ENCODE results near the gene TESK2. TPM values are rescaled to one million over a fixed set of nuclear protein-coding genes. Genes with fewer than 3 reads are reported as not detected.
A peak's percentile ranks its signal among the peaks of the same experiment; 100 is the strongest.
"Not testable (repeated sequence)": the region's sequence is repeated elsewhere in the genome, so short reads cannot be mapped to it uniquely, and the experiment has no call there.

TESK2 gene
- total RNA-seq, 2 donors from 2014 or later, result 4.9 to 6.5 TPM

DNA sequence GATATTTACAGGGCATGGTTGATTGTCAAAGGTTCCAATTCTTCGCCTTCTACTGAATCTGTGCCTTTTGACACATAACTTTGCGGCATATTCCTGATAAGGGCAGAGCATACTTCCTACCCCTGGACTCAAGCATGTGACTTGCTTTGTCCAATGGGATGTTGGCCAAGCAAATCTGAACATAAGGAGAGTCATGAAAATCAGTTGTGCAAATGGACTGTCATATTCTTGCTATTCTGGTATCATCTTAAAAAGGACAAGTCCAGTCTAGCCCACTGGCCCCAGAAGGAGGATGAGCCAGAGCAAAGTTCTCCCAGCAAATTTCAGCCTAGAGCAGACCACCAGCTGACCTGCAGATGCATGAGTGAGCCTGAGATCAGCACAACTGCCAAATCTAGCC lies 109.7 kb downstream of the TESK2 start:
- no peak for ATAC-seq
- DNase-seq, result no peak
- Mint-ChIP-seq H3K27me3 (no peaks in the 10 kb centered on the region), H3K36me3 (ENCODE audit: low read depth) (peaks cover 6% of the 10 kb centered on the region), H3K4me3 (no peak overlapping the region), H3K4me1 (peaks cover 4% of the 10 kb centered on the region), H3K27ac (no peak overlapping the region)
- H3K9me3 ChIP-seq (ENCODE audit: control insufficient read depth, low read length, poor library complexity, severe bottlenecking), result no peaks in the 10 kb centered on the region

DNA sequence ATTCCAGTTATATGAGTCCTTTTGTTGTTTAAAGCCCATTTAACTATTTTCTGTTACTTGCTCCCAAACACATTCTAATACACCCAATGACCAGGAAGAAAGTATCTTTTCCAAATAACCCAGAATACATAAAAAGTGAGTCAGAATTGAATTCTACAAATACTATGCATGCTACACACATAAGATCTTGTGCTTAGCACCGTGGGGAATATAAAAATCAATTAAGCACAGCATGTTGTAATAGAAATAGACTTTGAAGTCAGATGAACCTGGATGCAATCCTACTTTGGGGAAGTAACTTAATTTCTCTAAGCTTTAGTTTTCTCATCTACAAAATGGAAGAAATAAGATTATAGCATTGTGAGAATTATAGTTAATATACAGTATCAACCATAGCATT lies 110.2 kb downstream of the TESK2 start:
- Mint-ChIP-seq H3K4me1 (peaks cover 4% of the 10 kb centered on the region), H3K27me3 (no peaks in the 10 kb centered on the region), H3K27ac (no peak overlapping the region), H3K36me3 (ENCODE audit: low read depth) (peaks cover 6% of the 10 kb centered on the region), H3K4me3 (no peak overlapping the region)
- ATAC-seq (no peak), DNase-seq (no peak)
- no peaks in the 10 kb centered on the region for H3K9me3 ChIP-seq (ENCODE audit: control insufficient read depth, low read length, poor library complexity, severe bottlenecking)

DNA sequence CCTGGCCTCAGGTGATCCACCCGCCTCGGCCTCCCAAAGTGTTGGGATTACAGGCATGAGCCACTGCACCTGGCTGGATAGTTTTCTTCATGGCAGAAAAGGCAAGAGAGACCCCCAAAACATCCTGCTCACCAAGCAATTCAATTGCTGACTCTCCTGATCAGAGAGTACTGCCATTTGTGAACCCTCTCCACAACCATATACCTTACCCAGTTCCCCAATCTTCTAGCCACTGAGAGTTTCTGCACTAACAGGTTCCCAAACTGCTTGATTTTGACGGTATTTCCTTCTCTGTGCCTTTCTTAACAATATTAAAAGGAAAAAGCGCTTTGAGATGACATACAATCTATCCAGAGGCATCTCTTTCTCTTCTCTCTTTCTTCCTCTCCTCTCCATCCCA lies 110.8 kb downstream of the TESK2 start:
- no peaks in the 10 kb centered on the region for H3K9me3 ChIP-seq (ENCODE audit: control insufficient read depth, low read length, poor library complexity, severe bottlenecking)
- Mint-ChIP-seq H3K27me3 (no peaks in the 10 kb centered on the region), H3K27ac (no peak overlapping the region), H3K4me1 (peaks cover 7% of the 10 kb centered on the region), H3K4me3 (no peak overlapping the region), H3K36me3 (ENCODE audit: low read depth) (peaks cover 6% of the 10 kb centered on the region)
- ATAC-seq (no peak), DNase-seq (no peak)

DNA sequence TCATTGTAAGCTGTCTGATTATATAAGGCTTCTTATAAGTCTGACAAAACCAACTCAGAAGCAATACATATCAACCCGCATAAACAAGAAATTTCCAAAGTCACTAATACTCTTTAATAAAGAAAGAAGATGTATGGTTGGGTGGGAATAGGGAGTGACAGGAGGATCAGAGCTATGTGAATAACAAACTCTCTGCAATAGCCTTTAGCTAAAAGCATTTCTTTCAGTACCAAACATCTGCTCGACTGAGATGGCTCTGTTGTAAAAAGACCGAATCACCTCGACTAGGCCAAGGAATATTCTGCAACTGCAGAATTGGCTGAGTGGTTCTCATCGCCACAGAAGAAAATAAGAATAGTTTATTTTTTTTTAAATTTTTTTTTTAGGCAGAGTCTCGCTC lies 111.4 kb downstream of the TESK2 start:
- H3K27ac Mint-ChIP-seq, result no peak overlapping the region
- H3K27me3 Mint-ChIP-seq, result no peaks in the 10 kb centered on the region
- no peaks in the 10 kb centered on the region for H3K9me3 ChIP-seq (ENCODE audit: control insufficient read depth, low read length, poor library complexity, severe bottlenecking)
- H3K4me3 Mint-ChIP-seq, result no peak overlapping the region
- ATAC-seq, result no peak
- H3K4me1 Mint-ChIP-seq, result peaks cover 12% of the 10 kb centered on the region
- peaks cover 6% of the 10 kb centered on the region for H3K36me3 Mint-ChIP-seq (ENCODE audit: low read depth)
- no peak for DNase-seq

DNA sequence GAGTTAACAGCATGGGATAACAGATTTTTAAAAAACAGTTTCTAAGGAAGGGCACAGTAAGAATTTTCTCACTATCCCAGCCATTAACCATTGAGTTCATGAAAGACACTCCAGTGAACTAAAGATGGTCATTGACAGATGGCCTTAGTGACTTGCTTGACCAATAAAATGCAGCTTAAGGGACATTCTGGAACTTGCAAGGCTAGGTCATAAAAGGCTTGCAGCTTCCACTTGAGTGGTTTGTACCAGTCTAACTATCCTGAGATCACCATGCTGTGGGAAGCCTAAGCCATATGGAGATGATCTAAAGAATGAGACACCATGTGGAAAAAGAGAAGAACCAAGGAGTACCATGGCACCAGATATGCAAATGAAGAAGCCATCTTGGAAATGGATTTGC lies 112.8 kb downstream of the TESK2 start:
- peaks cover 14% of the 10 kb centered on the region for H3K4me1 Mint-ChIP-seq
- no peaks in the 10 kb centered on the region for H3K9me3 ChIP-seq (ENCODE audit: control insufficient read depth, low read length, poor library complexity, severe bottlenecking)
- H3K27me3 Mint-ChIP-seq, result no peaks in the 10 kb centered on the region
- no peak overlapping the region for H3K4me3 Mint-ChIP-seq
- ATAC-seq (no peak), DNase-seq (no peak)
- no peak overlapping the region for H3K27ac Mint-ChIP-seq
- peaks cover 6% of the 10 kb centered on the region for H3K36me3 Mint-ChIP-seq (ENCODE audit: low read depth)

DNA sequence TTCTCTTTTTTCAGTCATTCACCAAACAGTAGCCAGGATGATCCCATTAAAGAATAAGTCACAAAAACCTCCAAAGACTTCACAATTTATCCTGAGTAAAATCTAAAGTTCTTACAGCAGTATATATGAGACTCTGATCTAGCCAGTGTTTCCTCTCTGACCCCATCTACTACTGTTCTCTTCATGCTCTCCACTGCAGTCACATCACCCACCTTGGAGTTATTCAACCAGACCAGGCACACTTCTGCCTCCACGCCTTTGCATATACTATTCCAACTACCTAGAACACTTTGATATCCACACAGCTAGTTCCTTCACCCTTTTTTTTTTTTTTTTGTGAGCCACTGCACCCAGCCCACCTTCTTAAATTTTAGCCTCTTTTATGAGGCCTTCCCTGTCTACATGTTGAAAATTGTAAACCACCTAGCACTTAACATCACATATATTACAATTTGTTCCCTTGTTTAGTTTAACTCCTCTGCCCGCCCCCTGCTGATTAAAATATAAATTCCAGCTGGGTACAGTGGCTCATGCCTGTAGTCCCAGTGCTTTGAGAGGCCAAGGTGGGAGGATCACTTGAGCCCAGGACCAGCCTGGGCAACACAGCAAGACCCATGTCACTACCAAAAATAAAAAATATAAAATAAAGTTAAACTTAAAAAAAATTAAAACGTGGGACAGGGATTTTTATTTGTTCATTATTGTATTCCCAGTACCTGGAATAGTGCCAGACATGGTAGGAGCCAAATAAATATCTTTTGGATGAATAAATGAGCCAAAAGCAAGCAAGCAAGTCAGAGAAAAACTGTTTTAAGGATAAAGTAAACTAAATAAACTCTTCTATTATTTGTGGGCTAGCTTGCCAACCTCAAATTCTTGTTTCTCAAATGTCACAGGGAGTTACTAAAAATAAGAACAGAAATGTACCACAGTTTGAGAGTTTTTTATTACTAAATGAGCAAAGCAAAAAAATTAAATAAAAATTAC lies 115.6 kb downstream of the TESK2 start:
- DNase-seq (no peak), ATAC-seq (no peak)
- H3K4me3 Mint-ChIP-seq, result no peak overlapping the region
- H3K36me3 Mint-ChIP-seq (ENCODE audit: low read depth), result peaks cover 6% of the 10 kb centered on the region
- H3K27ac Mint-ChIP-seq, result peak overlapping the region; percentile 89
- no peaks in the 10 kb centered on the region for H3K9me3 ChIP-seq (ENCODE audit: control insufficient read depth, low read length, poor library complexity, severe bottlenecking)
- no peaks in the 10 kb centered on the region for H3K27me3 Mint-ChIP-seq
- H3K4me1 Mint-ChIP-seq, result peaks cover 17% of the 10 kb centered on the region

DNA sequence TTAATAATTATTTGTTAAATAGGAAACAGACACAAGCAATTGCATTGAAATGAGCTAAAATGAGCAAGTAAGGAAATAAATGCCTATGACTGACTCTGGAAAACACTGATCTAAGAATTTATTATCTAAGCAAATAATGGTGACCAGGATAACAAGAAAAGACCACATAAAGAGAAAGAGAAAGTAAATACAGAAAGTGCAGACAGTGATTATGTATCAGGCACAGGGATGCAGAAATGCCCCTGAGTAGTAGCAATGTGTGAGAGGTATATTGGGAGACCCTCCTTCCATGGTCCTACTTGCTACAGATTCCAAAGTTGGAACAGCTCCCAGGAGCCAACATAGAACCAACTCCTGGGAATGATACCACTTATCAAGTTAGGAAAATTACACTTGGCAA lies 117.4 kb downstream of the TESK2 start:
- H3K4me1 Mint-ChIP-seq, result peaks cover 17% of the 10 kb centered on the region
- ATAC-seq (no peak), DNase-seq (no peak)
- H3K4me3 Mint-ChIP-seq, result no peak overlapping the region
- H3K36me3 Mint-ChIP-seq (ENCODE audit: low read depth), result peaks cover 6% of the 10 kb centered on the region
- no peaks in the 10 kb centered on the region for H3K27me3 Mint-ChIP-seq
- no peaks in the 10 kb centered on the region for H3K9me3 ChIP-seq (ENCODE audit: control insufficient read depth, low read length, poor library complexity, severe bottlenecking)
- no peak overlapping the region for H3K27ac Mint-ChIP-seq

DNA sequence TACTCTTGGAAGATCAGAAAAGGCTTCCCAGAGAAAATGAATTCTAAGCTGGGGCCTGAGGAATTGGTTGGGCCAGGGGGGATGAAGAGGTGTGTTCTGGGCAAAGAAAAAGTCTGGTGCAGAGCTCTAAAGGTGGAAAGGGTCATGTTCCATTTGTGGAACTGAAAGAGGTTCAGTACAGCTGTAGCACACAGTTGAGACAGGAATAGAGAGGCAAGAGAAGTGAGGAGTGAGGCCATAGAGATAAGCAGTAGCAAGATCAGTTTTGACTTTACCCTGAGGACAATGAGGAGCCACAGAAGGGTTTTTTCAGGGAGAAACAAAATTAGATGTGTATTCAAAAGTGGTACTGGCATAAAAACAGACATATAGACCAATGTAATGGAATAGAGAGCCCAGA lies 120.4 kb downstream of the TESK2 start:
- H3K4me1 Mint-ChIP-seq, result peaks cover 13% of the 10 kb centered on the region
- ATAC-seq (no peak), DNase-seq (no peak)
- peaks cover 2% of the 10 kb centered on the region for H3K36me3 Mint-ChIP-seq (ENCODE audit: low read depth)
- no peaks in the 10 kb centered on the region for H3K27me3 Mint-ChIP-seq
- H3K9me3 ChIP-seq (ENCODE audit: control insufficient read depth, low read length, poor library complexity, severe bottlenecking), result no peaks in the 10 kb centered on the region
- no peak overlapping the region for H3K27ac Mint-ChIP-seq
- no peak overlapping the region for H3K4me3 Mint-ChIP-seq

DNA sequence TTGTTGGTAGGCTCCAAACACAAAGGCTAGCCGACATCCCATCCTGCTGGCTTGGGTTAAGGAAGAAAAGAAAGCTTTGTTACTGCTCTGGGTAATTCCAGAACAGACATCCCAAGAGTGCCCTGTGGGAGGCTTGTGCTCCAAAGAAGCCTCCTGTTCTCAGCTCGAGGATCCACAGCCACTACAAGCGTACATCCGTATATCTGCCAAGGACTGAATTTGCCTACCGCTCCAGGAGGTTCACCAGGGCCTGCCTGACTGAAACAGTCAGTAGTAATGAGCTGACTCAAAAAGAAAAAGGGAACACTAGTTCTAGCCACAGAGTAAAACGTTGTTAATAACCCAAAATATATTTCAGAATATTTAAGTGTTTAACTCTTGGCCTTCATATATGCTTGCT lies 125.9 kb downstream of the TESK2 start:
- peaks cover 4% of the 10 kb centered on the region for H3K4me1 Mint-ChIP-seq
- no peaks in the 10 kb centered on the region for H3K27me3 Mint-ChIP-seq
- H3K4me3 Mint-ChIP-seq, result no peak overlapping the region
- DNase-seq, result no peak
- ATAC-seq, result no peak
- no peaks in the 10 kb centered on the region for H3K36me3 Mint-ChIP-seq (ENCODE audit: low read depth)
- H3K27ac Mint-ChIP-seq, result no peak overlapping the region
- H3K9me3 ChIP-seq (ENCODE audit: control insufficient read depth, low read length, poor library complexity, severe bottlenecking), result no peaks in the 10 kb centered on the region

DNA sequence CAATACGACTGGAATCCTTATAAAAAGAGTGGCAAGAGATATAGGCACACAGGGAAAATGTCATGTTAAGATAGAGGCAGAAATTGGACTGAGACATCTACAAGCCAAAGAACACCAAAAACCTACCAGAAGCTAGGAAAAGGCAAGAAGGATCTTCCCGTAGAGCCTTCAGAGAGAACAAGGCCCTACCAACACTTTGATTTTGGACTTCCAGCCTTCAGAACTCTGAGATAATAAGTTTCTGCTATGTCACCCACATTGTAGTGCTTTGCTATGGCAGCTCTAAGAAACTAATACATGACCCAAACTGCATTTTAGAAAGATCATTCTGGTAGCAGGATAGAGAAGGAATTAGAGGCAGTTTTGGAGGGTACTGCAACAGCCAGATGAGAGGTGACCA lies 126.7 kb downstream of the TESK2 start:
- H3K9me3 ChIP-seq (ENCODE audit: control insufficient read depth, low read length, poor library complexity, severe bottlenecking), result no peaks in the 10 kb centered on the region
- Mint-ChIP-seq H3K4me1 (peaks cover 7% of the 10 kb centered on the region), H3K36me3 (ENCODE audit: low read depth) (no peaks in the 10 kb centered on the region), H3K4me3 (no peak overlapping the region), H3K27me3 (no peaks in the 10 kb centered on the region), H3K27ac (no peak overlapping the region)
- no peak for ATAC-seq
- no peak for DNase-seq

DNA sequence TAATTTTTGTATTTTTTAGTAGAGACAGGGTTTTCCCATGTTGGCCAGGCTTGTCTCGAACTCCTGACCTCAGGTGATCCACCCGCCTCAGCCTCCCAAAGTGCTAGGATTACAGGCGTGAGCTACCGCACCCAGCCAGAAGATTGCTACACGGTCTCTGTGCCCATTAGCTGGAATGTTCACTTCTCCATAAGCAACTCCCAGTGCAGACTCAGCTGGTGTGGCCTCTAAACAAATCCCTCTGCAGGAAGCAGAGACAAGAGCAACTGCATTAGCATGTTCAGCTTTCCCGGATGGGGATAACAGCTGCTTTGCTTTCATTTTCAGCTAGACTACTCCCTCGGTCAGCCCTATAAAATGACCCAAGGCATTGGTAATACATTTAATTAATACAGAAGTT lies 130.0 kb downstream of the TESK2 start:
- H3K4me1 Mint-ChIP-seq; H3K36me3 Mint-ChIP-seq (ENCODE audit: low read depth); H3K27me3 Mint-ChIP-seq; ATAC-seq; H3K9me3 ChIP-seq (ENCODE audit: control insufficient read depth, low read length, poor library complexity, severe bottlenecking); H3K27ac Mint-ChIP-seq; DNase-seq; H3K4me3 Mint-ChIP-seq: not testable (repeated sequence)

DNA sequence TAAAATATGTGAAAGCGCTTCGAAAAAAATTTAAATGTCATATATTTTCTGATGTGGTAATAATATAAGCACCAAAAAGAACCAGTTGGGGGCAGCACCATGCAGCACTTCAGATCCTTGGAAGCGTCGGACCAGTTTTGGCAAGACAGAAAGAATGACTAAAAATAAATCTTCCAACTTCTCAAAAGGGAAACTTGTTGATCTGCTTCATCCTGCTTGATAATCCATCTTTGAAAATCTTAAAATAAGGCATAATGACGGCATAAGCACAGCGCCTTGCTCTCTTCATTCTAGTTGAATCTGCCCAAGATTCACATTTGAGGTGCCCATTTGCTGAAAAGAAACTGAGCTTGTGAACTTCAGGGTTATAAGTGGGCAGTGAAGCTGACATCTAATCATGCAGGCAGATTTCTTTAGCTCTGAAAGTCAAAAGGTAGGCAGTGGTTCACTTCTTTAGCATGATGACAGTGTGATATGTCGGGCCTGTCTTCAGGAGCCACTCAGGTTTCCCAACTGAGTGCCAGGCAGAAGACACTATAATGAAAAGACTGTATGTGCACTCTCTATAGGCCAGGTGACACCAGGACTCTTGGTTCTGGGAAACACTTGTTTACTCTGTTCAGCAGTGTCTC lies 131.0 kb downstream of the TESK2 start:
- no peak overlapping the region for H3K27ac Mint-ChIP-seq
- H3K4me3 Mint-ChIP-seq, result no peak overlapping the region
- no peaks in the 10 kb centered on the region for H3K27me3 Mint-ChIP-seq
- peak; percentile 68 for ATAC-seq
- peaks cover 7% of the 10 kb centered on the region for H3K4me1 Mint-ChIP-seq
- no peaks in the 10 kb centered on the region for H3K36me3 Mint-ChIP-seq (ENCODE audit: low read depth)
- peak in 1 of 3 donors; percentile 18 for DNase-seq
- H3K9me3 ChIP-seq (ENCODE audit: control insufficient read depth, low read length, poor library complexity, severe bottlenecking), result no peaks in the 10 kb centered on the region

DNA sequence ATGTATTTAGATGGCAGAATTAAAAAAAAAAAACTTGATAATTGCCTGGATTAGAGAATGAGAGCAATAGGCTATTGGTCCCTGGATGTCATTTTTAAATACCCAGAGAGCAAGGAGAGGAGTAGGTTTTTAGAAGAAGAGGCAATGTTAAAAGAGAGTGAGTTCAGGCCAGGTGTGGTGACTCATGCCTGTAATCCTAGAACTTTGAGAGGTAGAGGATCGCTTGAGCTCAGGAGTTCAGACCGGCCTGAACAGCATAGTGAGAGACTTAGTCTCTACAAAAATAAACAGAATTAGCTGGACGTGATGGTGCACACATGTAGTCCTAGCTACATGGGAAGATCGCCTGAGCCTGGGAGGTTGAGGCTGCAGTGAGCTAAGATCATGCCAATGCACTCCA lies 134.8 kb downstream of the TESK2 start:
- H3K27me3 Mint-ChIP-seq, result no peaks in the 10 kb centered on the region
- DNase-seq, result no peak
- no peak for ATAC-seq

DNA sequence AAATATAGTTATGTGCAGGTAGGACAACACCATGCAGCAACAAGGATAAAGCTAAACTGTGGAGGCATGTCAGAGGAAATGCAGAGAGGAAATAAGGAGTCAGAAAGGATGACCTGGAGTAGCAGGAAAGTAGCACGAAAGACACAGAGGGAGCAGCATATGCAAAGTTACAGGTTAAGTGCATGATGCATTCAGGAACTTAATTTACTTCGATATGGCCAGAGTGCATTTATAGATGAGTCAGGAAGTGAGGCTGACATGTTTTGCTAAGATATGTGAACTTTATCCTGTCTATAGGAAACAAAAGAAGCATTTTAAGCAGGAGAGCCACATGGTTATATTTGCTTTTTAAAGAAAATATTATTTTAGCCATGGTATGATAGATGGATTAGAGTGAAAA lies 135.3 kb downstream of the TESK2 start:
- H3K4me1 Mint-ChIP-seq, result peaks cover 3% of the 10 kb centered on the region
- DNase-seq (no peak), ATAC-seq (no peak)
- no peaks in the 10 kb centered on the region for H3K9me3 ChIP-seq (ENCODE audit: control insufficient read depth, low read length, poor library complexity, severe bottlenecking)
- H3K27me3 Mint-ChIP-seq, result no peaks in the 10 kb centered on the region
- H3K36me3 Mint-ChIP-seq (ENCODE audit: low read depth), result no peaks in the 10 kb centered on the region
- H3K27ac Mint-ChIP-seq, result no peak overlapping the region
- H3K4me3 Mint-ChIP-seq, result no peak overlapping the region

More for the DNA sequence above, 134.8 kb downstream of the TESK2 start:
- no peaks in the 10 kb centered on the region for H3K36me3 Mint-ChIP-seq (ENCODE audit: low read depth)
- H3K27ac Mint-ChIP-seq, result peak overlapping the region; percentile 59
- H3K4me1 Mint-ChIP-seq, result peaks cover 3% of the 10 kb centered on the region
- H3K9me3 ChIP-seq (ENCODE audit: control insufficient read depth, low read length, poor library complexity, severe bottlenecking), result no peaks in the 10 kb centered on the region
- no peak overlapping the region for H3K4me3 Mint-ChIP-seq
